ENCODE results near the gene ANKS1B.

The ANKS1B gene

DNA sequence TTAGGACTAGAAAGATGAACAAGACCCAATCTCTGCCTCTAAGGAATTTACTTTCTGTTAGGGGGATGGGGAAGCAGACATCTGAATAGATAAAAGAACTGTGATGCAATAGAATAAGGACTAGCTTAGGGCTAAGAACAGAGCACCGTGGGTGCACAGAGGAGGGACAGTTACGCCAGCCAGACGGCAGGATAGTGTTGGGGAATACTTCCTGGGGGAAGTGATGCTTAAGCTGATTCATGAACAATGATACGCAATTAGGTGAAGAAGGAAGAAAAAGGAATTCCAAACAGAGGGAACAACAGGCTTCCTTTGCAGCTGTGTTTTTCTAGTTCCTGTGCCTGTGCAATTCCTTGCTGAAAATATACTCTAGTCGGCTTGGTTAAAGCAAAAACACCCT is 838.6 kb downstream of the ANKS1B start:
- H3K4me1 ChIP-seq (ENCODE audit: control extremely low read depth in 1 of 4, control insufficient read depth in 4 of 4, insufficient read depth in 4 of 4, low read length in 3 of 4): no peaks in the 10 kb centered on the region
- H3K9me3 ChIP-seq (ENCODE audit: control extremely low read depth in 1 of 5, control insufficient read depth in 4 of 5, insufficient read depth in 2 of 5, low read depth in 1 of 5, low read length in 4 of 5): no peaks in the 10 kb centered on the region
- H3K36me3 ChIP-seq (ENCODE audit: control insufficient read depth in 4 of 4, insufficient read depth in 4 of 4, low read length in 3 of 4): no peaks in the 10 kb centered on the region
- H3K27me3 ChIP-seq (replicated peaks in 2 of 5; ENCODE audit: control insufficient read depth in 4 of 5, insufficient read depth in 5 of 5, low read length in 4 of 5): no peaks in the 10 kb centered on the region
- 78% methylated on average over 5 of the region's 5 CpGs for WGBS (ENCODE audit: insufficient coverage)
- ChIA-PET CTCF (no interaction called here), POLR2A (no interaction called here)
- H3K4me3 ChIP-seq (ENCODE audit: control insufficient read depth in 1 of 7, extremely low read depth in 1 of 7, insufficient read depth in 4 of 7, low read depth in 2 of 7, low read length in 6 of 7): no peak overlapping the region
- no peak overlapping the region for H3K27ac ChIP-seq (ENCODE audit: insufficient read depth in 1 of 2, low read depth in 1 of 2, low read length in 2 of 2, poor library complexity in 1 of 2, severe bottlenecking in 2 of 2)
- no peak for DNase-seq

- ChIA-PET POLR2A (no interaction called here), CTCF (no interaction called here)
- H3K27ac ChIP-seq (ENCODE audit: insufficient read depth in 1 of 2, low read depth in 1 of 2, low read length in 2 of 2, poor library complexity in 1 of 2, severe bottlenecking in 2 of 2): no peak overlapping the region
- no peak overlapping the region for H3K4me3 ChIP-seq (ENCODE audit: control insufficient read depth in 1 of 7, extremely low read depth in 1 of 7, insufficient read depth in 4 of 7, low read depth in 2 of 7, low read length in 6 of 7)
- no peaks in the 10 kb centered on the region for H3K4me1 ChIP-seq (ENCODE audit: control extremely low read depth in 1 of 4, control insufficient read depth in 4 of 4, insufficient read depth in 4 of 4, low read length in 3 of 4)
- DNase-seq: no peak
- H3K36me3 ChIP-seq (ENCODE audit: control insufficient read depth in 4 of 4, insufficient read depth in 4 of 4, low read length in 3 of 4): no peaks in the 10 kb centered on the region
- no peaks in the 10 kb centered on the region for H3K27me3 ChIP-seq (replicated peaks in 2 of 5; ENCODE audit: control insufficient read depth in 4 of 5, insufficient read depth in 5 of 5, low read length in 4 of 5)
- H3K9me3 ChIP-seq (ENCODE audit: control extremely low read depth in 1 of 5, control insufficient read depth in 4 of 5, insufficient read depth in 2 of 5, low read depth in 1 of 5, low read length in 4 of 5): no peaks in the 10 kb centered on the region
These were observed 842.1 kb downstream of the ANKS1B start for GRCh38 chr12:99142651-99143050.

DNA sequence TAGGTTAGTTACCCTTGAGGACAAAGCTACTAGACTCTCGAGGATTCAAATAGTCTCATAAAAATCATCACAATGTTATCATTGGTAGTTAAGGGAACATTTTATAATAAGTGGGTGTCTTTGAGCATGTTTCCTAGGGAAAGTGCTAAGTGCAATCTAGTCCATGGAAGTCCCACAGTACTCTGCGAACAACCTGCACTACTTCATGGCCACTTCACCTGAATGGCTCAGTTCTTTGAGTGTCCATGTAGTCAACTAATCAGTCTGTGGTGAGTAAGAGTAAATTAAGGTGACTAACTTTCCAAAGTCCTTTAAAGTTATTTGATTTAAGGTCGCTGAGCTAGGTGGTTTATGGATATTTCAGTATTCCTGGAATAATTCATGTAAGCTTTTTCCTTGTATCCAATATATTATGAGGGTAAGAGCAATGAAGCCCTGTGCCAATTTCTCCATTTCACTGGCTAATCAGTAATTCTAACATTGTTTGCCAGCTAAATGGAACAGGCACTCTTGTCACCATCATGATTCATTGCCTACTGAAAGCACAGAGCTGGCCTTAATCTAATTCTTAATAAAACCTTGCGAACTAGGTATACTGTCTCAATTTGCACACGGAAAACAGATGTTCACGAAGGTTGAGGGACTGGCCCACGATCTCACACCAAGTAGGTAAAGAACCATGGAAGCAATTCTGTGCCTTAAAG is 844.6 kb downstream of the ANKS1B start:
- no peak for DNase-seq
- Histone ChIP-seq H3K36me3 (ENCODE audit: control insufficient read depth in 4 of 4, insufficient read depth in 4 of 4, low read length in 3 of 4) (no peaks in the 10 kb centered on the region), H3K4me1 (ENCODE audit: control extremely low read depth in 1 of 4, control insufficient read depth in 4 of 4, insufficient read depth in 4 of 4, low read length in 3 of 4) (no peaks in the 10 kb centered on the region), H3K4me3 (ENCODE audit: control insufficient read depth in 1 of 7, extremely low read depth in 1 of 7, insufficient read depth in 4 of 7, low read depth in 2 of 7, low read length in 6 of 7) (no peak overlapping the region), H3K9me3 (ENCODE audit: control extremely low read depth in 1 of 5, control insufficient read depth in 4 of 5, insufficient read depth in 2 of 5, low read depth in 1 of 5, low read length in 4 of 5) (no peaks in the 10 kb centered on the region), H3K27ac (ENCODE audit: insufficient read depth in 1 of 2, low read depth in 1 of 2, low read length in 2 of 2, poor library complexity in 1 of 2, severe bottlenecking in 2 of 2) (no peak overlapping the region), H3K27me3 (replicated peaks in 2 of 5; ENCODE audit: control insufficient read depth in 4 of 5, insufficient read depth in 5 of 5, low read length in 4 of 5) (no peaks in the 10 kb centered on the region)
- 97% methylated on average over 4 of the region's 7 CpGs for WGBS (ENCODE audit: insufficient coverage)
- POLR2A ChIA-PET: no interaction called here
- CTCF ChIA-PET: no interaction called here

DNA sequence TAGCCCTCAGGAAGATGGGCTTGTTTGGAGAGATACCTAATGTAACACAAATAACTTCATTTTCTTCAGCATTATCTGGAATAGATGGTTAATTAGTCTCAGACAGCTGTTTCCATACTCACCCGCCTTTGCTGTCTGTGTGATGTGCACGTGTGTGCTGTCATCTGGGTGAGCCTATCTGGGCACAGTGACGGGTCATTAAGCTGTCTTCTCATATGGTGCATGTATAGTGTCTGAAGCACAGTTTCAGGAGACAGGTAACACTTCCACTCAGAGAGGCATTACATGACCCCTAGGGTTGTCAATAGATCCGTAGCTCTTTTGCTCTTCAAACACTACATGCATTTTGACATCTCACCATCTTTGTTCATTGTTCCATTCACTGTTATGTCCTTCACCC is 846.3 kb downstream of the ANKS1B start:
- no peaks in the 10 kb centered on the region for H3K27me3 ChIP-seq (replicated peaks in 2 of 5; ENCODE audit: control insufficient read depth in 4 of 5, insufficient read depth in 5 of 5, low read length in 4 of 5)
- no peak for DNase-seq
- POLR2A ChIA-PET: no interaction called here
- CTCF ChIA-PET: no interaction called here
- 100% methylated on average over 4 of the region's 4 CpGs for WGBS (ENCODE audit: insufficient coverage)
- H3K4me3 ChIP-seq (ENCODE audit: control insufficient read depth in 1 of 7, extremely low read depth in 1 of 7, insufficient read depth in 4 of 7, low read depth in 2 of 7, low read length in 6 of 7): no peak overlapping the region
- H3K36me3 ChIP-seq (ENCODE audit: control insufficient read depth in 4 of 4, insufficient read depth in 4 of 4, low read length in 3 of 4): no peaks in the 10 kb centered on the region
- H3K27ac ChIP-seq (ENCODE audit: insufficient read depth in 1 of 2, low read depth in 1 of 2, low read length in 2 of 2, poor library complexity in 1 of 2, severe bottlenecking in 2 of 2): no peak overlapping the region
- no peaks in the 10 kb centered on the region for H3K4me1 ChIP-seq (ENCODE audit: control extremely low read depth in 1 of 4, control insufficient read depth in 4 of 4, insufficient read depth in 4 of 4, low read length in 3 of 4)
- H3K9me3 ChIP-seq (ENCODE audit: control extremely low read depth in 1 of 5, control insufficient read depth in 4 of 5, insufficient read depth in 2 of 5, low read depth in 1 of 5, low read length in 4 of 5): no peaks in the 10 kb centered on the region

DNA sequence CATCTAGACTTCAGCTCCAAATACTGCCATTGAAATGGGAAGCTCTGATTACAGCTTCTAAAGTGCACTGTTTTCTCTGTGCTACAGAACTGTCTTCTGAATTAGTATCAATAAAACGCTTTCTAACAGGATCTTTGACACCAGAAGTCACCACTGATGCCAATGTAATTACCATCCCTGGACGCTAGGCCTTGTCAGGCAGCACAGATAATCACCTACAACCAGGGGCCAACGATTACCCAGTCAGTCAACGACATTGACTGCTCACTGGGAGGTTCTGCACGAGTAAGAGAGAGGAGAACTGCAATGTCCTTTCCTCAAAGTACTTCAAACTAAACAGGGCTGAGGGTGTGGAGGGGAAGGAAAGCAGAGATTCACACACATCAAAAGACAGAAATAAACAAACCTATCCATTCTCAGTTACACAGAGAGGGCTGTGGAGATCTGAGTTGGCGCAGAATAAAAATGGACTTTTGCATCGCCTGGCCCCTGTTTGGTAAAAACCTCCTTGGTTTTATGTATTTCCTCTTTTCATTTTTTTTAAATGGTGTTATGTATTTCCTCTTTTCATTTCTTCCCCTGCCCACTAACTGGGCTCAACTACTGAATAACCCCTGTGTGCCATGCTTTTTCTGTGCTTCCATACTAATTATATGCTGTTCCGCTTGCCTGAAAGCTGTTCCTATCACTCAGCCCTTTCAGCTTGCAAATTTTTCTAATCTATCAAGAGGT is 847.4 kb downstream of the ANKS1B start:
- POLR2A ChIA-PET: no interaction called here
- Histone ChIP-seq H3K36me3 (ENCODE audit: control insufficient read depth in 4 of 4, insufficient read depth in 4 of 4, low read length in 3 of 4) (no peaks in the 10 kb centered on the region), H3K27ac (ENCODE audit: insufficient read depth in 1 of 2, low read depth in 1 of 2, low read length in 2 of 2, poor library complexity in 1 of 2, severe bottlenecking in 2 of 2) (no peak overlapping the region), H3K4me1 (ENCODE audit: control extremely low read depth in 1 of 4, control insufficient read depth in 4 of 4, insufficient read depth in 4 of 4, low read length in 3 of 4) (no peaks in the 10 kb centered on the region), H3K27me3 (replicated peaks in 2 of 5; ENCODE audit: control insufficient read depth in 4 of 5, insufficient read depth in 5 of 5, low read length in 4 of 5) (no peaks in the 10 kb centered on the region), H3K4me3 (ENCODE audit: control insufficient read depth in 1 of 7, extremely low read depth in 1 of 7, insufficient read depth in 4 of 7, low read depth in 2 of 7, low read length in 6 of 7) (no peak overlapping the region), H3K9me3 (ENCODE audit: control extremely low read depth in 1 of 5, control insufficient read depth in 4 of 5, insufficient read depth in 2 of 5, low read depth in 1 of 5, low read length in 4 of 5) (no peaks in the 10 kb centered on the region)
- DNase-seq: no peak
- 46% methylated on average over 6 of the region's 8 CpGs for WGBS (ENCODE audit: insufficient coverage)
- CTCF ChIA-PET: no interaction called here

- CTCF ChIA-PET: no interaction called here
- no peaks in the 10 kb centered on the region for H3K36me3 ChIP-seq (ENCODE audit: control insufficient read depth in 4 of 4, insufficient read depth in 4 of 4, low read length in 3 of 4)
- H3K27ac ChIP-seq (ENCODE audit: insufficient read depth in 1 of 2, low read depth in 1 of 2, low read length in 2 of 2, poor library complexity in 1 of 2, severe bottlenecking in 2 of 2): no peak overlapping the region
- POLR2A ChIA-PET: no interaction called here
- H3K9me3 ChIP-seq (ENCODE audit: control extremely low read depth in 1 of 5, control insufficient read depth in 4 of 5, insufficient read depth in 2 of 5, low read depth in 1 of 5, low read length in 4 of 5): no peaks in the 10 kb centered on the region
- H3K4me3 ChIP-seq (ENCODE audit: control insufficient read depth in 1 of 7, extremely low read depth in 1 of 7, insufficient read depth in 4 of 7, low read depth in 2 of 7, low read length in 6 of 7): no peak overlapping the region
- no peaks in the 10 kb centered on the region for H3K27me3 ChIP-seq (replicated peaks in 2 of 5; ENCODE audit: control insufficient read depth in 4 of 5, insufficient read depth in 5 of 5, low read length in 4 of 5)
- no peaks in the 10 kb centered on the region for H3K4me1 ChIP-seq (ENCODE audit: control extremely low read depth in 1 of 4, control insufficient read depth in 4 of 4, insufficient read depth in 4 of 4, low read length in 3 of 4)
- no peak for DNase-seq
These were observed 848.2 kb downstream of the ANKS1B start for GRCh38 chr12:99136516-99136915.

DNA sequence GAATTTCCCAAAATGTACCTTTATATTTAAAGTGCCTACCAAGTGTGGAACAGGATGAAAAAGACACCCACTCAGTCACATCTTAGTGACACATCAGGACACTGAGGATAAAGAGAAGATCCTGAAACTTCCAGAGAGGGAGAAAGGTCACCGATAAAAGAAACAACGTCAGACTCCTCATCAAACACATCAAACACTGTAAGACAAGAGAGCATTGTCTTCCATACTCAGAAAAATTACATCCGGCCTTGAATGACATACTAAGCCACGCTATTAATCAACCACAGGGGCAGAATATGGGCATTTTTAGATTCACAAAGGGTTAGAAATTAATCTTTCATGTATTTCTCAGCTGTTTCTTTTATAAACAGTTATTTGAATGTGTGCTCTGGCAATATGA is 849.4 kb downstream of the ANKS1B start:
- Histone ChIP-seq H3K36me3 (ENCODE audit: control insufficient read depth in 4 of 4, insufficient read depth in 4 of 4, low read length in 3 of 4) (no peaks in the 10 kb centered on the region), H3K9me3 (ENCODE audit: control extremely low read depth in 1 of 5, control insufficient read depth in 4 of 5, insufficient read depth in 2 of 5, low read depth in 1 of 5, low read length in 4 of 5) (no peaks in the 10 kb centered on the region), H3K4me3 (ENCODE audit: control insufficient read depth in 1 of 7, extremely low read depth in 1 of 7, insufficient read depth in 4 of 7, low read depth in 2 of 7, low read length in 6 of 7) (no peak overlapping the region), H3K27ac (ENCODE audit: insufficient read depth in 1 of 2, low read depth in 1 of 2, low read length in 2 of 2, poor library complexity in 1 of 2, severe bottlenecking in 2 of 2) (no peak overlapping the region), H3K27me3 (replicated peaks in 2 of 5; ENCODE audit: control insufficient read depth in 4 of 5, insufficient read depth in 5 of 5, low read length in 4 of 5) (no peaks in the 10 kb centered on the region), H3K4me1 (ENCODE audit: control extremely low read depth in 1 of 4, control insufficient read depth in 4 of 4, insufficient read depth in 4 of 4, low read length in 3 of 4) (no peaks in the 10 kb centered on the region)
- CTCF ChIA-PET: no interaction called here
- 100% methylated on average over 2 of the region's 4 CpGs for WGBS (ENCODE audit: insufficient coverage)
- DNase-seq: no peak
- POLR2A ChIA-PET: interaction anchor here (0.6 kb wide), 1 partner anchor 90 kb away, joined by 3 read pairs; no protein-coding TSS in a partner anchor
